Fibroblast of lung (primary cell): ENCODE results near the gene BAD. TPM values are rescaled to one million over a fixed set of nuclear protein-coding genes. Genes with fewer than 3 reads are reported as not detected.
A peak's percentile ranks its signal among the peaks of the same experiment; 100 is the strongest.

Source experiments
- DNase-seq, 2 donors: peaks; one replicate each; pipeline versions ENCODE4 v3.0.0 to v3.0.0-alpha.2; 2010; ENCODE audit warnings: low read depth in 2 of 2
- H2AFZ ChIP-seq: 2 replicates; pipeline ENCODE4 v1.5.1; 2012; ENCODE audit warnings: low read length, control low read depth, inconsistent platforms
- H3K27ac ChIP-seq: 2 replicates; pipeline ENCODE4 v1.5.1; 2011; ENCODE audit warnings: low read length, control low read depth; ENCODE audit not compliant: insufficient read depth
- H3K27me3 ChIP-seq: 2 replicates; pipeline ENCODE4 v1.5.1; 2011; ENCODE audit warnings: mild to moderate bottlenecking, low read length; ENCODE audit not compliant: control insufficient read depth, insufficient read depth
- H3K36me3 ChIP-seq: 2 replicates; pipeline ENCODE4 v1.5.1; 2011; ENCODE audit warnings: low read length; ENCODE audit not compliant: control insufficient read depth, insufficient read depth
- H3K4me1 ChIP-seq: 2 replicates; pipeline ENCODE4 v1.5.1; 2011; ENCODE audit warnings: low read length; ENCODE audit not compliant: control insufficient read depth, insufficient read depth; ENCODE audit errors: extremely low read depth
- H3K4me2 ChIP-seq: 2 replicates; pipeline ENCODE4 v1.5.1; 2011; ENCODE audit warnings: low read length, control low read depth; ENCODE audit not compliant: insufficient read depth; ENCODE audit errors: extremely low read depth
- H3K4me3 ChIP-seq, 4 experiments: fragments of 200-600 bp in 1 of 4; sonication (generic) in 1 of 4; replicated peaks in 1 of 4; 2 replicates each; pipeline ENCODE4 v1.5.1; 2011 to 2016; ENCODE audit warnings: low read length in 4 of 4, low read depth in 3 of 4, mild to moderate bottlenecking in 3 of 4, control low read depth in 2 of 4, inconsistent platforms in 1 of 4, mixed read lengths in 1 of 4; ENCODE audit not compliant: insufficient read depth in 1 of 4; ENCODE audit errors: control extremely low read depth in 1 of 4
- H3K79me2 ChIP-seq: 2 replicates; pipeline ENCODE4 v1.5.1; 2012; ENCODE audit warnings: mild to moderate bottlenecking, low read length, inconsistent platforms; ENCODE audit not compliant: control insufficient read depth, insufficient read depth
- H3K9ac ChIP-seq: 2 replicates; pipeline ENCODE4 v1.5.1; 2011; ENCODE audit warnings: mild to moderate bottlenecking, low read length, control low read depth; ENCODE audit not compliant: insufficient read depth
- H3K9me3 ChIP-seq: 2 replicates; pipeline ENCODE4 v1.5.1; 2012; ENCODE audit warnings: low read depth, low read length; ENCODE audit not compliant: control insufficient read depth, insufficient read depth
- H4K20me1 ChIP-seq: 2 replicates; pipeline ENCODE4 v1.5.1; 2011; ENCODE audit warnings: low read length; ENCODE audit not compliant: control insufficient read depth, insufficient read depth; ENCODE audit errors: extremely low read depth
- EZH2 ChIP-seq: IDR thresholded peaks from 2 replicates; pipeline ENCODE4 v1.5.1; 2012; ENCODE audit warnings: low read length, control low read depth, mild to moderate bottlenecking; ENCODE audit errors: missing control alignments
- polyA plus RNA-seq, 2 donors: library from polyadenylated mRNA; depleted of rRNA in 1 of 2; stranded (reverse) in 1 of 2; unstranded in 1 of 2; fragments of >200 nt; gene quantifications; 2 replicates each; pipeline ENCODE4 v1.2.1, GENCODE V29; 2011 to 2012; ENCODE audit warnings: missing spikeins in 1 of 2
- total RNA-seq: library from RNA; depleted of rRNA; stranded (reverse); fragments of >200 nt; gene quantifications from 2 replicates; pipeline ENCODE4 v1.2.1, GENCODE V29; 2014
- TF ChIP-seq, protein P1 (sequence below), 2 donors: IDR thresholded peaks in 1 of 2; conservative IDR thresholded peaks in 1 of 2; 1 replicate in 1 of 2; 2 replicates in 1 of 2; pipeline ENCODE4 v1.5.1; 2011 to 2012; ENCODE audit warnings: low read length in 2 of 2, control low read depth in 1 of 2, inconsistent platforms in 1 of 2, low read depth in 1 of 2, mild to moderate bottlenecking in 1 of 2

The BAD gene
- total and polyA plus RNA-seq, 2 donors (not counting 1 experiment from before 2014, with no cell fraction given), result 31.6 to 79.9 TPM

DNA sequence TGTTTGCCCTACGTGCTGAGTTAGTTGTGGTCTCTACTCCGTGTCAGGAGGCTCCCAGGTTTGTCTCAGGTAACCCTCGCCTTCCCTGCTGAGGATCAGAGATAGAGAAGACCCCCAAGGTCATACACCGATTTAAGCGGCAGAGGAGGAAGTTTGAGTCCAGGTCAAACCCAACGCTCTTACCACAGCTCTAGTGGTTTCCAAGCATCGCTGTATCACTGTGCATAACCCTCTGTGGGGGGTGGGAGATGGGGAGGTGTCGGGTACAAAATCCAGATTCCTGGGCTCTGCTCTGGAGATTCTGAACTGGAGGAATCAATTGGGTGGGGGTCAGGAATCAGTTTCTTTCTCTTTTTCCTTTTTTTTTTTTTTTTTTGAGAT, 53.5 kb downstream of the BAD start:
- Histone ChIP-seq H3K4me1 (peaks cover 9% of the 10 kb centered on the region), H3K27ac (no peak overlapping the region)
- TF ChIP-seq, protein P1, sequence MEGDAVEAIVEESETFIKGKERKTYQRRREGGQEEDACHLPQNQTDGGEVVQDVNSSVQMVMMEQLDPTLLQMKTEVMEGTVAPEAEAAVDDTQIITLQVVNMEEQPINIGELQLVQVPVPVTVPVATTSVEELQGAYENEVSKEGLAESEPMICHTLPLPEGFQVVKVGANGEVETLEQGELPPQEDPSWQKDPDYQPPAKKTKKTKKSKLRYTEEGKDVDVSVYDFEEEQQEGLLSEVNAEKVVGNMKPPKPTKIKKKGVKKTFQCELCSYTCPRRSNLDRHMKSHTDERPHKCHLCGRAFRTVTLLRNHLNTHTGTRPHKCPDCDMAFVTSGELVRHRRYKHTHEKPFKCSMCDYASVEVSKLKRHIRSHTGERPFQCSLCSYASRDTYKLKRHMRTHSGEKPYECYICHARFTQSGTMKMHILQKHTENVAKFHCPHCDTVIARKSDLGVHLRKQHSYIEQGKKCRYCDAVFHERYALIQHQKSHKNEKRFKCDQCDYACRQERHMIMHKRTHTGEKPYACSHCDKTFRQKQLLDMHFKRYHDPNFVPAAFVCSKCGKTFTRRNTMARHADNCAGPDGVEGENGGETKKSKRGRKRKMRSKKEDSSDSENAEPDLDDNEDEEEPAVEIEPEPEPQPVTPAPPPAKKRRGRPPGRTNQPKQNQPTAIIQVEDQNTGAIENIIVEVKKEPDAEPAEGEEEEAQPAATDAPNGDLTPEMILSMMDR (conservative IDR thresholded peaks at IDR 0.05 in 1 of 2, IDR thresholded peaks at IDR 0.05 in 1 of 2; ENCODE audit: low read depth in 1 of 2, low read length in 2 of 2), result no peak
- TF ChIP-seq EZH2, result no peak

DNA sequence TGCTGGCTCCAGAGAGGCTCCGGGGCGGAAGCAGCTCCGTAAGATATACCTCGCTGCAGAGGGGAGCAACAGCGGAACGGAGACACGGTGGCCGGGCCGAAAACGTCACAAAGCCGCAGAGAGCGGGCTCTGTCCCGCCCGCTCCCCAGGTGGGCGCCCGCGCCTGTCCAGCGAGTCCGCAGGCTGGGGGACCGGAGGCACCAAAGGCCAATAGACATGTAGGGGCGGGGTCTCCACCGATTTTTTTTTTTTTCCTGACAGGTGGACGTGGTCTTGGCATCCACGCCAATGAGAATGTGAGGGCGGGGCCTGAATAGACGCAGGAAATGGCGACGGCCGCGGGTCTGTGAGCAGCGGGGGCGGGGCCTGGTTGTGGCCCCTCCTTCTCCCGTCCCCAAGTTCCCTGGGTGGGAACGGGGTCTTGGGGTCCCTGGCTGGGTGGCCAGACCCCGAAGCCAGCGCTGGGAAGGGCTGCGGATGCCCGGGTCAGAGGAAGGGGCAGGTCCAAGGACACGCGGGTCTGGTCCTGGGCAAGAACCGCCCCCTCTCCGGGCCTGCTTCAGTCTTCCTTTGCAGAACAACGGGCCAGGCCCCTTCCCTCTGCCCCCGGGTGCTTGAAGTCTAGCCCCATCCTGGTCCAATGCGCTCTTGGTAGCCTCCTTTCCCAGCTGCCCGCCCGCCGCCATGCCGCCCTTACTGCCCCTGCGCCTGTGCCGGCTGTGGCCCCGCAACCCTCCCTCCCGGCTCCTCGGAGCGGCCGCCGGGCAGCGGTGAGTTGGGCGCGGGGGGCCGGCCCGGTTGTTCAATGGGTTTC, 54.1 kb downstream of the BAD start, which contains the start of gene DNAJC4:
Gene DNAJC4 (plus strand): TSS at position 378 of the 814 bp plus-strand sequence. CDS start 307 bp downstream, at position 685.
- peak; percentile 86 to 87 for DNase-seq
- no peak for TF ChIP-seq EZH2
- Histone ChIP-seq H3K9me3 (no peaks in the 10 kb centered on the region), H3K27ac (peak within 1 kb of the TSS; percentile 78), H3K36me3 (no peaks in the 10 kb centered on the region), H3K4me2 (peak within 1 kb of the TSS; percentile 92), H3K27me3 (no peaks in the 10 kb centered on the region), H3K9ac (peak within 1 kb of the TSS; percentile 61), H4K20me1 (no peaks in the 10 kb centered on the region), H3K79me2 (peaks cover 12% of the 10 kb centered on the region), H3K4me3 (peak within 1 kb of the TSS; percentile 59 to 80 (median 65)), H2AFZ (peak within 1 kb of the TSS; percentile 50), H3K4me1 (peaks cover 9% of the 10 kb centered on the region)

More for the DNA sequence above, 53.5 kb downstream of the BAD start:
- no peaks in the 10 kb centered on the region for H3K9me3 ChIP-seq
- peak overlapping the region; percentile 59 to 80 (median 65) for H3K4me3 ChIP-seq
- H3K79me2 ChIP-seq, result peaks cover 15% of the 10 kb centered on the region
- H2AFZ ChIP-seq, result peak overlapping the region; percentile 24
- H4K20me1 ChIP-seq, result no peaks in the 10 kb centered on the region
- DNase-seq, result no peak
- H3K9ac ChIP-seq, result peak overlapping the region; percentile 61
- H3K27me3 ChIP-seq, result no peaks in the 10 kb centered on the region
- H3K36me3 ChIP-seq, result peaks cover 2% of the 10 kb centered on the region
- peak overlapping the region; percentile 92 for H3K4me2 ChIP-seq

DNA sequence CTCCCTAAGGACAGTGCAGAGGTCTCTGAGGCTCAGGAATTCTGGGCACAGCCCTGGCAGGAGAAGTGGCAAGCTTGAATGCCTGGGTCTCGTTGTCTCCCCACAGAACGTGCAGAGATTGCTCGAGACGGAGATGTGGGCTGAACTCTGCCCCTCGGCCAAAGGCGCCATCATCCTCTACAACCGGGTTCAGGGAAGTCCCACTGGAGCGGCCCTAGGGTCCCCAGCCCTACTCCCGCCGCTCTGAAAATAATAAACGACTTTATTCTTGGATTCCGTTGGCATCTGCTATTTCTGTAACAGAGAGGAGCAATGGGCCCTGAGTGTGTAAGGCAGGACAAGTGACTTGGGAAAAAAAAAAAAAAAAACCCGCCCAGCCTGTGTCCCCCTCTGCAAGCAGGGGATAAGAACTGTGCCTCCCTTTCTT, 54.7 kb downstream of the BAD start:
- Histone ChIP-seq H2AFZ (no peak overlapping the region), H3K9me3 (no peaks in the 10 kb centered on the region), H3K9ac (no peak overlapping the region), H3K4me2 (peak overlapping the region; percentile 92), H3K36me3 (no peaks in the 10 kb centered on the region), H3K4me1 (peaks cover 11% of the 10 kb centered on the region), H3K27ac (no peak overlapping the region), H3K79me2 (peaks cover 8% of the 10 kb centered on the region), H4K20me1 (no peaks in the 10 kb centered on the region), H3K27me3 (no peaks in the 10 kb centered on the region), H3K4me3 (peak overlapping the region; percentile 59 to 80 (median 65))
- DNase-seq, result no peak
- TF ChIP-seq, protein P1 (conservative IDR thresholded peaks at IDR 0.05 in 1 of 2, IDR thresholded peaks at IDR 0.05 in 1 of 2; ENCODE audit: low read depth in 1 of 2, low read length in 2 of 2), result no peak
- no peak for TF ChIP-seq EZH2
